HG02943 (cell line): Measurements from ENCODE around the gene CEP72.
"Not testable (repeated sequence)": the region's sequence is repeated elsewhere in the genome, so short reads cannot be mapped to it uniquely, and the experiment has no call there.

Experiments used
- ATAC-seq: cut with Tn5 transposase; IDR thresholded peaks from one replicate; pipeline ENCODE4 v1.9.1; 2021; ENCODE audit warnings: mild to moderate bottlenecking, low read depth, moderate library complexity; ENCODE audit not compliant: unreplicated experiment

CEP72 gene

DNA sequence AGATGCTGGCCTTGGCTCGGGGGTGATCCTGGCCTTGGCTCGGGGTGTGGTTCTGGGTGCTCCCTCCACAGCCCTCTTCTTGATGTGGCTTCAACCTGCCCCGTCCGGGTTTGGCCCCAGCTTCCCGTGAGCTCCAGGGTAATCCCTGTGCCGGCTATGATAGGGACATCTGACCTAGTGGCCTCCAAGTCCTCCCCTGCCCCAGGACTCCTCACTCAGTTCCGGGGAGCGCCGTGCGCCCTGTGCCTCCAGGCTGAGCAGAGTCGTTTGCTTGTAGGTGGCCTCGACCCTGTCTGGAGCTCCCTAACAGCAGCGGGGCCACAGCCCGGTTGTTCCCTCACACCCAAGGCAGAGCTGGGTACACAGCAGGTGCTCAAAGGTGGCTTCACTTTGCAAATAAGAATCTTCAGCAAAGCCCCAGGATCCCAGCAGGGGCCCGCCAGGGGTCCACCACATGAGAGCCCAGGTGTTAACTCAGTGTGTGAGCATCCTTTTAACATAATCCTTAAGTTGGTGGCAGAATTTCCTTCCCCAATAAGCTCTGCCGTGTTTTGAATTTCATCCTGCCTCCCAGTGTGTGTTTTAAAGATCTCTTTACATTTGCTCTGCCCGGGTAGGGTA lies 32.3 kb upstream of the CEP72 start:
- no peak for ATAC-seq

DNA sequence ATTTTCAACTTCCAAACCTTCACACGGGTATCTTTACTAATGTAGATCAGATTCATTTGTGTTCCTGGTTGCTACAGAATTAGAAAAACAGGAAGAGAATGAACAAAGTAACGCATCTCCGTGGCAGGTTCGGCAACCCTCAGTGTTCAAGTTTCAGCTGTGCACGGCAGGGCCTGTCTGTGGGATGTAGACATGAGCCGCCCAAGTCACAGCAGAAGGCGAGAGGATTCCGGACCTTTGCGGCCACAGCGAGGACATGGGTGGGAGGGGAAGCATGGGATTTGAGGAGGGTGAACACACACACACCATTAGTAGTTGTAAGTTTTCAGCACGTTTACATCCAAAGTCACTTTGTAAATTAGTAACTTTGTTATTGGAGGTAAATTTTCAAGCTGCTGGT lies 31.7 kb upstream of the CEP72 start:
- no peak for ATAC-seq

DNA sequence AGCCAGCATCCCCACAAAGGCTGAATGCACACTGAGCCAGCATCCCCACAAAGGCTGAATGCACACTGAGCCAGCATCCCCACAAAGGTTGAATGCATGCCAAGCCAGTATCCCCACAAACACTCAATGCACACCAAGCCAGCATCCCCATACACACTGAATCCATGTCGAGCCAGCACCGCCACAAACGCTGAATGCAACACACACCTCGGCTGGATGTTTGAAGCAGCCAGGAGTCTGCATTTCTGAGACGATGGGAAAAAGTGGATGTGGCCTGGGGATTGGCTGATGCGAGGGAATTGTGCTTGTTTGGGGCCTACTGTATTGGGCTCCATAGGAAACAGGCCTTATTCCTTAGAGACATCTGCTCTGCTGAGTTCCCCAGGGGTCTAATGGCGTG lies 30.9 kb upstream of the CEP72 start:
- no peak for ATAC-seq

DNA sequence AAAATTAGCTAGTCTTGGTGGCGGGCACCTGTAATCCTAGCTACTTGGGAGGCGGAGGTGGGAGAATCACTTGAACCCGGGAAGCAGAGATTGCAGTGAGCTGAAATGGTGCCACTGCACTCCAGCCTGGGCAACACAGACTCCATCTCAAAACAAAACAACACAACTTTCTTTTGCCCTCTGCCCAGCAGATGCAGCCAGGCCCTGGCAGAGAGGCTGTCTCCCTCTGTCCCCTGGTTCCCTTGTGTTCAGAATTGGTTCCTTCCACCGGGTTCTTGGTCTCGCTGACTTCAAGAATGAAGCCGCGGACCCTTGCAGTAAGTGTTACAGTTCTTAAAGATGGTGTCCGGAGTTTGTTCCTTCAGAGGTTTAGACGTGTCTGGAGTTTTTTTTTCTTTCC lies 30.2 kb upstream of the CEP72 start:
- no peak for ATAC-seq

DNA sequence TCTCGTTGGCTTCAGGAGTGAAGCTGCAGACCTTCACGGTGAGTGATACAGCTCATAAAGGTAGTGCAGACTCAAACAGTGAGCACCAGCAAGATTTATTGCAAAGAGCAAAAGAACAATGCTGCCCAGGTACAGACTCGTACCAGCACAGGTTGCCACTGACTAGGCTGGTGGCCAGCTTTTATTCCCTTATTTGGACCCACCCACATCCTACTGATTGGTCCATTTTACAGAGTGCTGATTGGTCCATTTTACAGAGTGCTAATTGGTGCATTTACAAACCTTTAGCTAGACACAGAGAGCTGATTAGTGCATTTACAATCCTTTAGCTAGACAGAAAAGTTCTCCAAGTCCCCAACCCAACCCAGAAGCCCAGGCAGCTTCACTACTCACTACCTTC lies 29.7 kb upstream of the CEP72 start:
- ATAC-seq: not testable (repeated sequence)

DNA sequence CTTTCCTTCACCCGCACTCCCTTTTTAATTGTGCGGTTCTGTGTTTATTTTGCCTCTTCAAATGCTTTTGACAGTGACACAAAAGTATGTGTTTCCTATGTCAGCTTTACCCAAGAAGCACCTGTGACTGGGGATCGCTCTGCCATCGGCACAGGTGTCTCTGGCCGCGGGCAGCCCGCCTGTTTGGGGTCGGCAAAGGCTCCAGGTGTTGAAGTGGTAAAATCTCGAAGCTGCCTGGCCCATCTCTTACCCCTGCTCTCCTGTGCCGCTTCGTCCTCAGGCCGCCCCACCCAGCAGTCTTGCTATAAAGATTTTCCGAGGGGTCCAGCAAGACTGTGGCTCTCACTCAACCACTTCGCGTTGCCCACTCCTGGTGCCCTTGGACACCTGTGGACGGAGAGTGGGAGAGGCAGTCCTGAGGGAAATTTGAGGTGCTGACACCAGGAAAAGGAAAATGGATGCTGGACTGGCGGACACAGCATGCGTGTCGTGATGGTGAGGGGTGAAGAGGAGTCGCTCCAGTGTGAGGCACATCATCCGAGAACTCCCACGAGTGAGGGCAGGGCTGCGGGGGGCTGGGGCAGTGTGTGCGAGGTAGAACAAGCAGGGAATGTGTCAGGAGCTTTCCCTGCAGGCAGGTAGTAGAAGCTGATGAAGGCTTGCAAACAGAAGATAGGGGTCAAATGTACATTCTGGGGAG lies 29.1 kb upstream of the CEP72 start:
- ATAC-seq: no peak

DNA sequence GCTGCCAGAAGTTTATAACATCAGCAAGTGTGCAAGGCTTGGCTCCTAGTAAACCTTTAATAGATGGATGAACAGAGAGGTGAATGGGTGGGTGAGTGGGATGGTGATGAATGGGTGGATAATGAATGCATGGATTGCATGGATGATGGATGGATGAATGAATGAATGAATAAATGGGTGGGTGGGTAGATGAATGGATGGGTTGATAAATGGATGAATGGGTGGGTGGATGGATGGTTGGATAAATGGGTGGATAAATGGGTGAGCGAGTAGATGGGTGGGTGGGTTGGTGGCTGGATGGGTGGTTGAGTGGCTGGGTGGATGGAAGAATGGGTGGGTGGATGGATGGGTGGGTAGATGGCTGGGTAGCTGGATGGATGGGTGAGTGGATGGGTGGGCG lies 28.5 kb upstream of the CEP72 start:
- ATAC-seq: no peak

DNA sequence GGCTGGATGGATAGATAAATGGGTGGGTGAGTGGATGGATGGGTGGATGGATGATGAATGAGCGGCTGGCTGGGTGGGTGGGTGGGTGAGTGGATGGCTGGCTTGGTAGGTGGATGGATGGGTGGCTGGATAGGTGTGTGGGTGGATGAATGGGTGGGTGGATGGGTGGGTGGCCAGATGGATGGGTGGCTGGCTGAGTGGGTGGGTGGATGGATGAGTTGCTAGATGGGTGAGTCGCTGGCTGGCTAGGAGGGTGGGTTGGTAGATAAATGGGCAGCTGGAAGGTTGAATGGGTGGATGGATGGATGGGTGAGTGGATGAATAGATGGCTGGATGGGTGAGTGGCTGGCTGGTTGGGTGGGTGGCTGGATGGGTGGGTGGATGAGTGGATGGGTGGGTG lies 27.9 kb upstream of the CEP72 start:
- no peak for ATAC-seq

DNA sequence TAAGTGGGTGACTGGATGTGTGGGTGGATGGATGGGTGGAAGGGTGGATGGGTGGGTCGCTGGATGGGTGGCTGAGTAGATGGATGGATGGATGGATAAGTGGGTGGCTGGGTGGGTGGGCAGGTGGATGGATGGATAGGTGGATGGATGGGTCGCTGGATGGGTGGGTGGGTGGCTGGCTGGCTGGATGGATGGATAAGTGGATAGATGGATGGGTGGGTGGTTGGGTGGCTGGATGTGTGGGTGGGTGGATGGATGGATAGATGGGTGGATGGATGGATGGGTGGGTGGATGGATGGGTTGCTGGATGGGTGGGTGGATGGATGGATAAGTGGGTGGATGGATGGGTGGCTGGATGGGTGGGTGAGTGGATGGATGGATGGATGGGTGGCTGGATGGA lies 27.3 kb upstream of the CEP72 start:
- ATAC-seq: no peak

DNA sequence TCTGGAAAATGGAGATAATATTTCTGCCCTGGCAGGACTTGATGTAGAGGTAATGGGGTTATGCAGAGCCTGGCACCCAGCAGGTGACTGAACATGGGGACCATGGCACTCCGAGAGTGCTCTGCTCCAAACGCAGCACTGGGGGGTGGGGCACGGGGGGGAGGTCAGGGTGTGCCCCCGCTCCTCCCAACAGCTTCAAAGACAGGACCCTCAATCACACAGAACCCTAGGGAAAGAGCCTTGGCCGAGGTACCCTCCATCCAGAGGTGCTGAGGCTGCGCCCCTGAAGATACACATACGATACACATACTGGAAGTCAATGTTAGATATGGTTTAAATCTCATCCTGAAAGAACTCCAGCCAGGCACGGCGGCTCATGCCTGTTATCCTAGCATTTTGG lies 26.6 kb upstream of the CEP72 start:
- no peak for ATAC-seq

DNA sequence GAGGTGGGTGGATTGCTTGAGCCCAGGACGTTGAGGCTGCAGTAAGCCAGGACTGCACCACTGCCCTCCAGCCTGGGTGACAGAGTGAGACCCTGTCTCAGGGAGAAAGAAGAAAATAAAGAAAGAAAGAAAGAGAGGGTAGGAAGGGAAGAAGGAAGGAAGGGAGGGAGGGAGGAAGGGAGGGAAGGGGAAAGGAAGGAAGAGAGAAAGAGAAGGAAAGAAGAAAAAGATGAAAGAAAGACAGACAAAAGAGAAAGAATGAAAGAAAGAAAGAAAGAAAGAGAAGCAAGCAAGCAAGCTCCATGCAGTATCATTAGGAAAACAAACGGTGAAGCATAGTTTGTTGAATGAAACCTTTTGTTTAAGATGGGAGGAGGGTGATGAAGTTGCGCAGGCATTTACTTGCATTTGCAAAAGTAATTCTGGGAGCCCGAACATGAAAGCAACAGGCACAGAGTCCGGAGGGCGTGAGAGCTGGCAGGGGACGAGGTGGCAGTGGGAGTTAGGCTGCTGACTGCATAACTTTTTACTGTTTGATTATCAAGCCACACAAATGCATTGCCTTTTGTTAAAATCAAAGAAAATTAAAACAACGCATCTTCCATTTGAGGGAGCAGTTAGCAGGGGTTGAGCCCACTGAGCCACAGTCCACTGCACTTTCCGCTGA lies 26.0 kb upstream of the CEP72 start:
- no peak for ATAC-seq

DNA sequence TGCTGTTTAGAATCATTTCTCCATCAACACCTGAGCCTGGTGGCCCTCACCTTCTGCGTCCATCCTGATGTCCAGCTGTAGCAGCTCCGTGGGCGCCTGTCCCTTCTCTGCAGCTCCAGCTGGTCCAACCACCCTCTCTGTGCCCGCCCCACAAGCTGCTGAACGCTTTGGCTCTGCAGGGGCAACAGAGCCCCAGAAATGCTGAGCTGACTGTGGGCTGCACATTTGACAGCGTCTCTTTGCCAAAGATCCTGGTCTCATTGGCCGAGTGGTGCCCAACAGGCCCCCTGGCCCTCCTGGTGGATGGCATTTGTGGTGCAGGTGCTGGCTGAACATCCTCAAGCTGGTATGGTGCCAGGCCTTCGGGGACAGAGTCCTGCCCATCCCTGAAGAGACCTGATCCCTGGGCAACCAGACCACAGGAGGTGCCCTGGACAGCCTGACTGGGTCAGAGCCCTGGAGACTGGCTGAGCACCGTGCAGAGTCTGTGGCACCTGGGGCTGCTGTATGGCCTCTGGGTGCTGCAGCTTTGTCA lies 25.3 kb upstream of the CEP72 start:
- no peak for ATAC-seq

DNA sequence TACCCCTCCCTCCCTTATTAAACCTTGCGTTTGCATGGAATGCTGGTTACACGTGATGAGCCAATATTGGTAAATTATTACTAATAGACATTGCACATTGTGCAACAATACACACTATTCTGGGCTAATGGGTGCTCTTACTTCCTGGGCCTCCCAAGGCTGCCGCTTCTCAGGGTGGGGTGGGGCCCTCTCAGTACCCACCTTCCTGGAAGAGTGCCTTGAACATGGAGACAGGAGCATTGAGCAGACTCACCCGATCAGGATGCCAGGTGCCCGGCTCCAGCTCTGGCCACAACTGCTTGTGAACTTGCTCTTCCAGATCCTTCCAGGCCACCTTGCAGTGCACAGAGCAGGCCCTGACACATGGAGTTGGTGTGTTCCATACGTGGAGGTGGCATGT lies 24.7 kb upstream of the CEP72 start:
- no peak for ATAC-seq

DNA sequence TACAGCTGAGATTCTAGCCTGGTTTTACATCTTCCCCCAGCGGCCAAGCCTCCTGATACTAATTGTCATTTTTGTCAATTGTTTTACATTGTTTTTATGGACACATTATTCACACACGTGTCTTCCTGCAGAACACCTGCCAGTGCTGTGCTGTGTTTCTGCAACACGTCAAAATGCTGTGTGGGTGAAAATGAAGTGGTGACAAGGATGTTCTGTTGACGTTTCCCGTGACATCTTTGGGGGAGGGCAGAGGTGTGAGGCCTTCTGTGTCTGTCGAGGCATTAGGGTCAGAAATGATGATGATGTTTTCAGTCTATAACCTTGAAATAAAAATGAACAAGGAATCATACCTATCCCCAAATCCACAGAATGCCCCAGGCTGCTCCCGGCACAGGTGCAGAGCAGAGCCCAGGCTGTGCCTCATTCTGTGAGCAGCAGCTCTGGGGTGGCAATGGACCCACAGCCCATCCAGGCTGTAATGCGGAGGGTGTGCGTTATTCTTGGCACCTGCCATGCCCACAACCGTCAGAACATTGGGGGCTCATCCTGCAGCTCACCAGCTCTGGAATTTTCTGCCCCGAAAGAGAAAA lies 23.6 kb upstream of the CEP72 start:
- no peak for ATAC-seq

DNA sequence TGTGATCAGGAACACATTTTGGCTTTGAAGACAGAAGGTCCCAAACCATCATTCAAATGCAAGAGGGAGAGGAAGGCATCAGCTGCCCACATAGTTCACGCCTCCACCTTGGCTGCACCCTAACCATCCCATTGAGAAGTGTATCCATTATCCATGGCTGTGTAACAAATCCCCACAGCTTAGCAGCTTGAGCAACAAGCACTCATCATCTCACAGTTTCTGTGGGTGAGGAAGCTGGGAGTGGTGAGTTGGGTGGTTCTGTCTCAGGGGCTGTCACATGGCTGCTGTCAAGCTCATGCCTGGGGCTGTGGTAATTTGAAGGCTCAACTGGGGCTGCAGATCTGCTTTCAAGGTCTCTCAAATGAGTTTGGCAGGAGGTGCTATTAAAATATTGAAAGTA lies 23.0 kb upstream of the CEP72 start:
- no peak for ATAC-seq

DNA sequence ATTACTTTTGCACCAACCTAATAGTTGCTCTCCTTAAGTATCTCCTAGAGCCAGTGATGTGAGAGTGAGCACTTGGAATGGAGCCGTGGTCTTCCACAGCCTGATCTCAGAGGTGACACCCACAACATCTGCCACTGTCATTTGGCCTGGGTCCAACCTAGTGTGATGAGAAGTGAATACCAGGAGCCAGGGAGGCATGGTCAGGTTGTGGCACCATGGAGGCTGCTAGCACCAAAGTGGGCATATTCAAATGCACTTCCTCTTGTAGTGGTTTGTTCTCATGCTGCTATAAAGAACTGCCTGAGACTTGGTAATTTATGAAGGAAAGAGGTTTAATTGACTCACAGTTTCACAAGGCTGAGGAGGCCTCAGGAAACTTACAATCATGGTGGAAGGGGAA lies 22.6 kb upstream of the CEP72 start:
- ATAC-seq: no peak

DNA sequence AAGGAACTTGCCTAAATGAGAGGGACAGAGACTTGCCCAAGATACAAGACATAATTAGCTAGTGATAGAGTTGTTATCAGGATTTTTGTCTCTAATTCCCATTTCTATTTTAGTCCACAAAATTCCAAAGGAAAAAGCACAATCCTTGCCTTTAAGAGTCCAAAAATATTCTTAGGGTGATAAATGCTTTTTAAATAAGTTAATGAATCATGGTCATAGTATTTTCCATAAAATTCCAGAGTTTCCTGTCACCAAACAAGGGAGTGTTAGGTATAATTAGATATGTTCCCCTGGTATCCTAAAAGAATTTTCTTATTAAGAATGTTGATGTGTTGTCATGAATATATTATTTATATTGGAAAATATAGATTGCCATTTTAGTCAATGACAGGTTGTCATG lies 21.8 kb upstream of the CEP72 start:
- ATAC-seq: no peak

DNA sequence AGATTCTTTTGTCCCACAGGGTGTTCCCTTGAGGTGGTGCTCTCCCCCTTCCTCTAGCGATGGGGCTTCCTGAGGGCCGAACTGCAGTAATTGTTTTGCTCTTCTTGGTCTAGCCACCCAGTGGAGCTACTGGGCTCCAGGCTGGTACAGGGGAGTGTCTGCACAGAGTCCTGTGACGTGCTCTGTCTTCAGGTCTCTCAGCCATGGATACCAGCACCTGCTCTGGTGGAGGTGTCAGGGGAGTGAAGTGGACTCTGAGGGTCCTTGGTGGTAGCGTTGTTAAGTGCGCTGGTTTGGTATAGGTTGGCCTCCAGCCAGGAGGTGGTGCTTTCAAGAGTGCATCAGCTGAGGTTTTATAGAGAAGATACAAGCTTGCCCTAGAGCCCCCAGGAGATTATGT lies 20.4 kb upstream of the CEP72 start:
- ATAC-seq: no peak

DNA sequence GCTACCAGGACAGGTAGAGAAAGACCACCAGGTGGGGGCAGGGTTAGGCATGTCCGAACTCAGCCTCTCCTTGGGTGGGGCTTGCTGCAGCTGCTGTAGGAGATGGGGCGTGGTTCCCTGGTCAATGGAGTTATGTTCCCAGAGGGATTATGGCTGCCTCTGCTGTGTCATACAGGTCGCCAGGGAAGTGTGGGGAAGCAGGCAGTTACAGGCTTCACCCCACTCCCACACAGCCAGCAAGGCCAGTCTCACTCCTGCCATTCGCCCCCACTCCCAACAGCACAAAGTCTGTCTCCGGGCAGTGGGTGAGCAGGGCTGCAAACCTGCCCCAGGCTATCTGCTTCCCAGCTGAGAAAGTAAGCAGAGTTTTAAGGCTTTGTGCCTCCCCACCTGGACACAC lies 20.0 kb upstream of the CEP72 start:
- ATAC-seq: no peak

DNA sequence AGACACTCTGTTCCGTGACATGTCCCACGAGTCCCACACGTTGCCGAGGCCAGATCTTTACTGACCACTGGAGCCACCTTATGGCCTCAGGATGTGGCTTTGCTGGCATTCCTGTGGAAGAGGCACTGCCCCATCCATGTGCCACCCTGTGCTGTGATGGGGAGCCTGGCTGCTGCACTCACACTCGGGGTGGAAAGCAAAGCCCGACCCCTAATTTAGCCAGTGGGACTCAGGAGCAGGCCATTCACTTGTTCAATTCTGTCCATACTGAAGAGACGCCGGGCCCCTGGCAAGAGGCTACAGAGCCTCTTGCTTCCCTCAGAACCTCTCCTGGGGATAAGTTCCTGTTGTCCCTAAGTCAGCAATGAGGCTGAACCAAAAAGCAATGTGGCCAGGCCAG lies 18.6 kb upstream of the CEP72 start:
- no peak for ATAC-seq

DNA sequence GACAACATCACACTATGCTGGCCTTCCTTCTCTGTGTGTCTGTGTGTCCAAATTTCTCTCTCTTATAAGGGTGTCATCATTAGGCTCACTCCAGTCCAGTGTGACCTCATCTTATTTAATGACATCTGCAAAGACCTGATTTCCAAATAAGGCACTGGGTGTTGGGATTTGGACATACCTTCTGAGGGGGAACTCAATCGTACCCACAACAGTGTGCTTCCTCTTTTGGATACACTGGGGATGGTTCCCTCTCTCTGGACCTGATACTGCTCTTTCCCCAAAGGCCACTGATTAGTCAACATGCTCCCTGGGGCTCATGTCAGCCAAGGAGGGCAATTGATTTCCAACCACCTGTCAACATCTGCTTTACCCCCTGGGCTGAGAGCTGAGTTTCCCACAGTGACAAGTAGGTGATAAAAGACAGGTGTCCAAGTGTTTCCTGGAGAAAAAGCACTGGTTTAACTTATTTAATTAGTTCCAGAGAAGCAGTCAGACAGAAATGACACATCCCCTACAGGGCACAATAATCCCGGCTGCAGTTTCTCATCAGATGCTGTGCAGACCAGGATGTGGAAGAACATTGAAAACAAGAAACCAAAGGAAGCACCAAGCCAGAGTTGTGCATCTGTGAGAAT lies 17.8 kb upstream of the CEP72 start:
- ATAC-seq: no peak
